HepG2 (cell line): ENCODE results near the gene ZFP36L2. TPM values are rescaled to one million over a fixed set of nuclear protein-coding genes. Genes with fewer than 3 reads are reported as not detected.
A peak's percentile ranks its signal among the peaks of the same experiment; 100 is the strongest.

Experiments used
- AGO2 ChIP-seq: fragments of 200-400 bp; formaldehyde crosslinking; optimal IDR thresholded peaks from 2 replicates; pipeline ENCODE3; 2017; ENCODE audit warnings: mild to moderate bottlenecking, low read depth, low read length, moderate library complexity
- CHCHD3 ChIP-seq: sonication (generic); formaldehyde crosslinking; IDR thresholded peaks from 2 replicates; pipeline ENCODE4 v1.8.0; 2022; ENCODE audit warnings: mild to moderate bottlenecking, missing genetic modification reagents, moderate library complexity
- EHMT2 ChIP-seq: fragments of 200-600 bp; sonication (generic); IDR thresholded peaks from 2 replicates; pipeline ENCODE4 v1.7.0; 2017; ENCODE audit warnings: antibody characterized with exemption, low read depth, low read length, borderline replicate concordance
- KDM2A ChIP-seq: sonication (generic); formaldehyde crosslinking; IDR thresholded peaks from 2 replicates; pipeline ENCODE4 v1.4.0; 2020; ENCODE audit warnings: low read depth, missing genetic modification reagents, borderline replicate concordance
- MTA1 ChIP-seq: sonication (generic); formaldehyde crosslinking; IDR thresholded peaks from 2 replicates; pipeline ENCODE4 v1.4.0; 2020; ENCODE audit warnings: missing genetic modification reagents, mild to moderate bottlenecking, borderline replicate concordance
- SIX1 ChIP-seq: sonication (generic); formaldehyde crosslinking; IDR thresholded peaks from 2 replicates; pipeline ENCODE4 v1.4.0; 2020; ENCODE audit warnings: missing genetic modification reagents, borderline replicate concordance
- ZC3H4 ChIP-seq: sonication (generic); formaldehyde crosslinking; IDR thresholded peaks from 2 replicates; pipeline ENCODE4 v1.4.0; 2020; ENCODE audit warnings: missing genetic modification reagents, borderline replicate concordance
- ZNF496 ChIP-seq: sonication (generic); formaldehyde crosslinking; IDR thresholded peaks from 2 replicates; pipeline ENCODE4 v1.8.1; 2023; ENCODE audit warnings: mild to moderate bottlenecking, moderate library complexity, missing genetic modification reagents; ENCODE audit not compliant: insufficient replicate concordance
- ZNF746 ChIP-seq: sonication (generic); formaldehyde crosslinking; IDR thresholded peaks from 2 replicates; pipeline ENCODE4 v1.8.0; 2022; ENCODE audit warnings: mild to moderate bottlenecking, missing genetic modification reagents
- polyA plus RNA-seq, 8 experiments: library from polyadenylated mRNA; depleted of rRNA in 3 of 8; stranded (reverse) in 7 of 8; unstranded in 1 of 8; fragments of >200 nt; fragmentation: Illumina TruSeq in 4 of 8; extraction: Trizol in 4 of 8; gene quantifications; 2 replicates each; pipeline versions ENCODE4 v1.2.1 to v1.2.3, GENCODE V29; 2011 to 2016; ENCODE audit warnings: low read depth in 4 of 8, missing spikeins in 1 of 8, mixed read lengths in 1 of 8; ENCODE audit not compliant: insufficient read depth in 1 of 8
- total RNA-seq, 5 experiments: library from RNA; depleted of rRNA; stranded (reverse); fragments of >200 nt; fragmentation: Illumina TruSeq; extraction: Trizol; gene quantifications; 2 replicates each; pipeline ENCODE4 v1.2.3, GENCODE V29; 2016; ENCODE audit warnings: low read depth in 1 of 5
- TF ChIP-seq, protein P1 (sequence below), 2 experiments: sonication (generic) in 1 of 2; formaldehyde crosslinking in 1 of 2; IDR thresholded peaks; 2 replicates each; pipeline versions ENCODE4 v1.4.0 to v1.6.1; 2018 to 2020; ENCODE audit warnings: missing genetic modification reagents in 2 of 2, borderline replicate concordance in 1 of 2, low read depth in 1 of 2, mild to moderate bottlenecking in 1 of 2, missing biosample characterization in 1 of 2
- TF ChIP-seq, protein P2 (sequence below): sonication (generic); formaldehyde crosslinking; IDR thresholded peaks from 2 replicates; pipeline ENCODE4 v1.5.0; 2020; ENCODE audit warnings: mild to moderate bottlenecking, missing genetic modification reagents
- TF ChIP-seq, protein P3 (sequence below): sonication (generic); formaldehyde crosslinking; IDR thresholded peaks from 2 replicates; pipeline ENCODE4 v1.5.0; 2020; ENCODE audit warnings: missing genetic modification reagents
- TF ChIP-seq, protein P4 (sequence below): sonication (generic); formaldehyde crosslinking; IDR thresholded peaks from 2 replicates; pipeline ENCODE4 v1.4.0; 2020; ENCODE audit warnings: mild to moderate bottlenecking, missing genetic modification reagents

Gene ZFP36L2
- total and polyA plus RNA-seq, 2 of the 13 experiments (the other 11 are each of a cell fraction or from before 2014, with no cell fraction given) = 11.2 to 21.8 TPM

DNA sequence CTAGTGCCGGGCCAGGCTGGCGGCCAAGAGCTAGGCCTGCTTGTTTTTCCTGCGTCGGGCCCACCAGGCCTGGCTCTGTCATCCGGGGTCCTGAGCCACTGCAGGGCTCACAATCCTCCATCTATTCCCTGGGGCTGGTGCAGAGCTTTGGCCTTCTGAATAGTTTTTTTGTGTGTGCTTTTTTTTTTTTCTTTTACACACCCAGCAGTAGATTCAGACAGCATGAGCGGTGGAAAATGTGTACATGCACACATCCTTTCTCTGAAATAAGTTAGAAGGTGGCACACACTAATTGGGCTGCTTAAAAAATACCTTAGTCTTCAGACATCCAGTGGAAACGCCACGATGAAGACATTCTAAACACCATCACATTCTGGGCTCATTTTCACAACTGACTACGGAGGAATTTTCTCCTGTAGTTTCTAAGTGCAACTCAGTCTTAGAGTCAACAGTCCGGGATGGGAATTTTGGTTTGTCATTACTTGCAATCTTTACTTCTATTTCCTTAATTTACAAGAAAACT is 6.1 kb downstream of the ZFP36L2 start (continued):
- no peak for TF ChIP-seq CHCHD3
- TF ChIP-seq AGO2 = peak; percentile 93
- TF ChIP-seq EHMT2 = no peak
- TF ChIP-seq ZNF746 (CRISPR knock-in tag) = no peak
- no peak for TF ChIP-seq ZC3H4 (CRISPR knock-in tag)
- TF ChIP-seq ZNF496 (CRISPR knock-in tag) = no peak
- TF ChIP-seq, protein P1, sequence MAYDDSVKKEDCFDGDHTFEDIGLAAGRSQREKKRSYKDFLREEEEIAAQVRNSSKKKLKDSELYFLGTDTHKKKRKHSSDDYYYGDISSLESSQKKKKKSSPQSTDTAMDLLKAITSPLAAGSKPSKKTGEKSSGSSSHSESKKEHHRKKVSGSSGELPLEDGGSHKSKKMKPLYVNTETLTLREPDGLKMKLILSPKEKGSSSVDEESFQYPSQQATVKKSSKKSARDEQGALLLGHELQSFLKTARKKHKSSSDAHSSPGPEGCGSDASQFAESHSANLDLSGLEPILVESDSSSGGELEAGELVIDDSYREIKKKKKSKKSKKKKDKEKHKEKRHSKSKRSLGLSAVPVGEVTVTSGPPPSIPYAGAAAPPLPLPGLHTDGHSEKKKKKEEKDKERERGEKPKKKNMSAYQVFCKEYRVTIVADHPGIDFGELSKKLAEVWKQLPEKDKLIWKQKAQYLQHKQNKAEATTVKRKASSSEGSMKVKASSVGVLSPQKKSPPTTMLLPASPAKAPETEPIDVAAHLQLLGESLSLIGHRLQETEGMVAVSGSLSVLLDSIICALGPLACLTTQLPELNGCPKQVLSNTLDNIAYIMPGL (CRISPR knock-in tag; IDR thresholded peaks at IDR 0.05; ENCODE audit: borderline replicate concordance in 1 of 2, low read depth in 1 of 2) = peak in 1 of 2 experiments; percentile 31; a peak in 2 of 4 replicates
- TF ChIP-seq MTA1 (CRISPR knock-in tag) = no peak
- TF ChIP-seq, protein P2, sequence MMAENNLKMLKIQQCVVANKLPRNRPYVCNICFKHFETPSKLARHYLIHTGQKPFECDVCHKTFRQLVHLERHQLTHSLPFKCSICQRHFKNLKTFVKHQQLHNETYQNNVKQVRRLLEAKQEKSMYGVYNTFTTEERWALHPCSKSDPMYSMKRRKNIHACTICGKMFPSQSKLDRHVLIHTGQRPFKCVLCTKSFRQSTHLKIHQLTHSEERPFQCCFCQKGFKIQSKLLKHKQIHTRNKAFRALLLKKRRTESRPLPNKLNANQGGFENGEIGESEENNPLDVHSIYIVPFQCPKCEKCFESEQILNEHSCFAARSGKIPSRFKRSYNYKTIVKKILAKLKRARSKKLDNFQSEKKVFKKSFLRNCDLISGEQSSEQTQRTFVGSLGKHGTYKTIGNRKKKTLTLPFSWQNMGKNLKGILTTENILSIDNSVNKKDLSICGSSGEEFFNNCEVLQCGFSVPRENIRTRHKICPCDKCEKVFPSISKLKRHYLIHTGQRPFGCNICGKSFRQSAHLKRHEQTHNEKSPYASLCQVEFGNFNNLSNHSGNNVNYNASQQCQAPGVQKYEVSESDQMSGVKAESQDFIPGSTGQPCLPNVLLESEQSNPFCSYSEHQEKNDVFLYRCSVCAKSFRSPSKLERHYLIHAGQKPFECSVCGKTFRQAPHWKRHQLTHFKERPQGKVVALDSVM = no peak
- TF ChIP-seq, protein P3, sequence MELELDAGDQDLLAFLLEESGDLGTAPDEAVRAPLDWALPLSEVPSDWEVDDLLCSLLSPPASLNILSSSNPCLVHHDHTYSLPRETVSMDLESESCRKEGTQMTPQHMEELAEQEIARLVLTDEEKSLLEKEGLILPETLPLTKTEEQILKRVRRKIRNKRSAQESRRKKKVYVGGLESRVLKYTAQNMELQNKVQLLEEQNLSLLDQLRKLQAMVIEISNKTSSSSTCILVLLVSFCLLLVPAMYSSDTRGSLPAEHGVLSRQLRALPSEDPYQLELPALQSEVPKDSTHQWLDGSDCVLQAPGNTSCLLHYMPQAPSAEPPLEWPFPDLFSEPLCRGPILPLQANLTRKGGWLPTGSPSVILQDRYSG = 0 out of 2 replicates have a peak, but pooled peaks have one; percentile 45
- no peak for TF ChIP-seq SIX1
- 0 out of 2 replicates have a peak, but pooled peaks have one; percentile 1 for TF ChIP-seq KDM2A
- TF ChIP-seq, protein P4, sequence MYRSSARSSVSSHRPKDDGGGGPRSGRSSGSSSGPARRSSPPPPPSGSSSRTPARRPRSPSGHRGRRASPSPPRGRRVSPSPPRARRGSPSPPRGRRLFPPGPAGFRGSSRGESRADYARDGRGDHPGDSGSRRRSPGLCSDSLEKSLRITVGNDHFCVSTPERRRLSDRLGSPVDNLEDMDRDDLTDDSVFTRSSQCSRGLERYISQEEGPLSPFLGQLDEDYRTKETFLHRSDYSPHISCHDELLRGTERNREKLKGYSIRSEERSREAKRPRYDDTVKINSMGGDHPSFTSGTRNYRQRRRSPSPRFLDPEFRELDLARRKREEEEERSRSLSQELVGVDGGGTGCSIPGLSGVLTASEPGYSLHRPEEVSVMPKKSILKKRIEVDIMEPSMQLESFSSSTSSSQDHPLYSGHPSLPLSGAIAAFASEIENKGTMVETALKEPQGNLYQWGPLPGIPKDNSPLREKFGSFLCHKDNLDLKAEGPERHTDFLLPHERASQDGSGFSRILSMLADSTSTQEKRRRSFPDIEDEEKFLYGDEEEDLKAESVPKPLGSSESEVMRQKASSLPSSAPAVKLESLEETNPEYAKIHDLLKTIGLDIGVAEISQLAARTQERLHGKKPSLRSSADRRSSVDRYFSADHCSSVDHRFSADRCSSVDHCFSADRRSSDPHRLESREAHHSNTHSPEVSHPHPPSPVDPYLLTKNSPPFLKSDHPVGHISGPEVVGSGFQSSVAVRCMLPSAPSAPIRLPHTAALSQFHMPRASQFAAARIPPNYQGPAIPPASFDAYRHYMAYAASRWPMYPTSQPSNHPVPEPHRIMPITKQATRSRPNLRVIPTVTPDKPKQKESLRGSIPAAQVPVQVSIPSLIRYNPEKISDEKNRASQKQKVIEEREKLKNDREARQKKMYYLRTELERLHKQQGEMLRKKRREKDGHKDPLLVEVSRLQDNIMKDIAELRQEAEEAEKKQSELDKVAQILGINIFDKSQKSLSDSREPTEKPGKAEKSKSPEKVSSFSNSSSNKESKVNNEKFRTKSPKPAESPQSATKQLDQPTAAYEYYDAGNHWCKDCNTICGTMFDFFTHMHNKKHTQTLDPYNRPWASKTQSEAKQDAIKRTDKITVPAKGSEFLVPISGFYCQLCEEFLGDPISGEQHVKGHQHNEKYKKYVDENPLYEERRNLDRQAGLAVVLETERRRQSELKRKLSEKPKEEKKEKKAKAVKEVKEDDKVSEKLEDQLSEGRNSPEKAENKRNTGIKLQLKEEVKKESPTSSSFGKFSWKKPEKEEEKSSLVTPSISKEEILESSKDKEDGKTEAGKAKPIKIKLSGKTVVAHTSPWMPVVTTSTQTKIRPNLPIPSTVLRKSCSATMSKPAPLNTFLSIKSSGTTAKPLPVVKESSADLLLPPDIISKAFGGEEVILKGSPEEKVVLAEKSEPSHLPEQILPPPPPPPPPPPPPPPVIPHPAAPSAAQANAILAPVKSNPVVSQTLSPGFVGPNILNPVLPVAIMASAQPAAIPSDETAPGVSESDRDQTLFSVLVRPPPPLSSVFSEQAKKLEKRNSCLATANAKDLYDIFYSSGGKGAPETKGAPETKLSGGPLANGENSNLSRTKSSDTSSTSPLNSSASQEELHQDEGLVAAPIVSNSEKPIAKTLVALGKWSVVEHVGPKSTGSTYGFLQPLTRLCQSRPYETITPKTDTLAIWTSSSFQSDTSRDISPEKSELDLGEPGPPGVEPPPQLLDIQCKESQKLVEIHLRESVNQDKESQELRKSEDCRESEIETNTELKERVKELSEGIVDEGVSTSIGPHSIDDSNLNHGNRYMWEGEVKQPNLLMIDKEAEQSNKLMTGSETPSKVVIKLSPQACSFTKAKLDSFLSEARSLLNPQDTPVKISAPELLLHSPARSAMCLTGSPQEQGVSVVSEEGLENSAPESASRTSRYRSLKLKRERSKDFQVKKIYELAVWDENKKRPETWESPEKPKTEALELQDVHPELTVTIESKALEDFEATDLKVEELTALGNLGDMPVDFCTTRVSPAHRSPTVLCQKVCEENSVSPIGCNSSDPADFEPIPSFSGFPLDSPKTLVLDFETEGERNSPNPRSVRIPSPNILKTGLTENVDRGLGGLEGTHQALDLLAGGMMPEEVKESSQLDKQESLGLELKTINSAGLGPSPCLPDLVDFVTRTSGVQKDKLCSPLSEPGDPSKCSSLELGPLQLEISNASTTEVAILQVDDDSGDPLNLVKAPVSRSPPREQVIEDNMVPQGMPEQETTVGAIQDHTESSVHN = no peak
